Astrocyte (in vitro differentiated cells and primary cell): ENCODE measurements around the gene LRWD1. TPM values are rescaled to one million over a fixed set of nuclear protein-coding genes. Genes with fewer than 3 reads are reported as not detected.
"Not testable (repeated sequence)": the region's sequence is repeated elsewhere in the genome, so short reads cannot be mapped to it uniquely, and the experiment has no call there.

ENCODE experiments used
- DNase-seq: peaks from one replicate; pipeline ENCODE4 v3.0.0-alpha.2; 2010; ENCODE audit warnings: low read depth
- FAIRE-seq: peaks from 2 replicates; lab custom pipeline; 2011; peaks lifted over from hg19 to GRCh38; lab: Jason Lieb, UNC
- H2AFZ ChIP-seq: 2 replicates; pipeline ENCODE4 v1.6.0; 2012; ENCODE audit warnings: low read depth, low read length, inconsistent platforms
- H3K27ac ChIP-seq: 2 replicates; pipeline ENCODE4 v1.5.1; 2011; ENCODE audit warnings: low read depth, low read length, inconsistent platforms
- H3K27me3 ChIP-seq: 2 replicates; pipeline ENCODE4 v1.6.0; 2011; ENCODE audit warnings: low read length, inconsistent platforms; ENCODE audit not compliant: insufficient read depth
- H3K36me3 ChIP-seq: 2 replicates; pipeline ENCODE4 v1.5.1; 2011; ENCODE audit warnings: low read length, inconsistent platforms; ENCODE audit not compliant: insufficient read depth
- H3K4me1 ChIP-seq: 2 replicates; pipeline ENCODE4 v1.5.1; 2011; ENCODE audit warnings: low read length, inconsistent platforms; ENCODE audit not compliant: insufficient read depth
- H3K4me2 ChIP-seq: 2 replicates; pipeline ENCODE4 v1.6.0; 2012; ENCODE audit warnings: low read length, inconsistent platforms
- H3K4me3 ChIP-seq: 2 replicates; pipeline ENCODE4 v1.5.1; 2011; ENCODE audit warnings: low read depth, mild to moderate bottlenecking, low read length, inconsistent platforms; ENCODE audit not compliant: insufficient read depth
- H3K79me2 ChIP-seq: 2 replicates; pipeline ENCODE4 v1.6.0; 2012; ENCODE audit warnings: mild to moderate bottlenecking, low read length, inconsistent platforms; ENCODE audit not compliant: insufficient read depth
- H3K9ac ChIP-seq: 2 replicates; pipeline ENCODE4 v1.6.0; 2012; ENCODE audit warnings: mild to moderate bottlenecking, low read length, inconsistent platforms
- H3K9me3 ChIP-seq: 2 replicates; pipeline ENCODE4 v1.5.1; 2012; ENCODE audit warnings: low read depth, mild to moderate bottlenecking, low read length, inconsistent platforms; ENCODE audit not compliant: insufficient read depth
- H4K20me1 ChIP-seq: 2 replicates; pipeline ENCODE4 v1.6.0; 2012; ENCODE audit warnings: low read length, inconsistent platforms; ENCODE audit not compliant: insufficient read depth
- H3K27ac Mint-ChIP-seq: one replicate; pipeline ENCODE4 v1.8.0; 2021; ENCODE audit warnings: mild to moderate bottlenecking, mixed read lengths; ENCODE audit not compliant: unreplicated experiment
- H3K27me3 Mint-ChIP-seq: one replicate; pipeline ENCODE4 v1.8.0; 2021; ENCODE audit warnings: low read depth, mixed read lengths; ENCODE audit not compliant: unreplicated experiment
- H3K36me3 Mint-ChIP-seq: one replicate; pipeline ENCODE4 v1.8.0; 2021; ENCODE audit warnings: low read depth, mixed read lengths; ENCODE audit not compliant: unreplicated experiment
- H3K4me1 Mint-ChIP-seq: one replicate; pipeline ENCODE4 v1.8.0; 2021; ENCODE audit warnings: low read depth, mixed read lengths; ENCODE audit not compliant: unreplicated experiment
- H3K4me3 Mint-ChIP-seq: one replicate; pipeline ENCODE4 v1.8.0; 2021; ENCODE audit warnings: mild to moderate bottlenecking, moderate library complexity, mixed read lengths; ENCODE audit not compliant: unreplicated experiment
- H3K9me3 Mint-ChIP-seq: one replicate; pipeline ENCODE4 v1.8.0; 2021; ENCODE audit warnings: mild to moderate bottlenecking, mixed read lengths; ENCODE audit not compliant: unreplicated experiment
- microRNA-seq: library from miRNA; unstranded; fragments of <30 nt; microRNA quantifications from one replicate; pipeline ENCODE4 v1.2.0, GENCODE V29; 2020
- total RNA-seq: library from RNA; stranded (reverse); gene quantifications from 2 replicates; pipeline ENCODE4 v1.2.1, GENCODE V29; 2021

LRWD1 gene
- total RNA-seq, 1 donor from 2014 or later = 26.2 TPM

- H3K4me3 Mint-ChIP-seq, H3K4me1 ChIP-seq, H3K9me3 ChIP-seq, H3K9me3 Mint-ChIP-seq, H3K27me3 ChIP-seq, DNase-seq, H4K20me1 ChIP-seq, H3K4me3 ChIP-seq, H3K36me3 ChIP-seq, H3K4me2 ChIP-seq, H3K9ac ChIP-seq, H3K27ac Mint-ChIP-seq, H3K79me2 ChIP-seq, H3K27me3 Mint-ChIP-seq, H2AFZ ChIP-seq, H3K4me1 Mint-ChIP-seq, H3K36me3 Mint-ChIP-seq, H3K27ac ChIP-seq, FAIRE-seq: not testable (repeated sequence)
Measured at GRCh38 chr7:102517550-102518147, 52.9 kb downstream of the LRWD1 start, which contains the start of gene RASA4B. RASA4B (minus strand) TSS chr7:102517777; CDS start chr7:102517710, 67 bp downstream.

GRCh38 chr7:102520797-102521196, 56.0 kb downstream of the LRWD1 start:
- H3K4me1 ChIP-seq, H3K27me3 ChIP-seq, H3K4me2 ChIP-seq, H3K36me3 ChIP-seq, H3K79me2 ChIP-seq, H3K4me3 Mint-ChIP-seq, DNase-seq, H3K4me3 ChIP-seq, H3K27me3 Mint-ChIP-seq, FAIRE-seq, H3K9me3 ChIP-seq, H3K9me3 Mint-ChIP-seq, H3K27ac ChIP-seq, H3K4me1 Mint-ChIP-seq, H3K36me3 Mint-ChIP-seq, H4K20me1 ChIP-seq, H3K27ac Mint-ChIP-seq, H2AFZ ChIP-seq, H3K9ac ChIP-seq: not testable (repeated sequence)

Small RNAs within 50 kb of the gene (microRNA-seq; reads per million reads assigned to microRNA genes)
- gene MIR4467 = 3.3 reads per million, percentile 9 among the genes with 10 or more reads in this experiment
- 5.5 reads per million, percentile 23 among the genes with 10 or more reads in this experiment for gene MIR5090

Other genes with a start within 250 kb of the LRWD1 start
- gene SH2B2, start 178.1 kb upstream of the LRWD1 start, total RNA-seq = 3.4 and 5.6 TPM in 2 replicates
- not detected in 2 replicates for gene SPDYE6, start 108.5 kb upstream of the LRWD1 start, total RNA-seq
- 35.1 and 37.3 TPM in 2 replicates for gene PRKRIP1, start 68.6 kb upstream of the LRWD1 start, total RNA-seq
- 57.6 and 64.4 TPM in 2 replicates for gene ORAI2, start 31.4 kb upstream of the LRWD1 start, total RNA-seq
- 8.7 and 12.4 TPM in 2 replicates for gene ALKBH4, start 121 bp upstream of the LRWD1 start, total RNA-seq
- 36.9 and 41.4 TPM in 2 replicates for gene POLR2J, start 13.9 kb downstream of the LRWD1 start, total RNA-seq
- gene RASA4B, start 52.8 kb downstream of the LRWD1 start, total RNA-seq = 1.1 and 1.7 TPM in 2 replicates
- gene UPK3BL2, start 78.7 kb downstream of the LRWD1 start, total RNA-seq = 3.3 and 3.4 TPM in 2 replicates
- not detected in 2 replicates for gene SPDYE2, start 86.2 kb downstream of the LRWD1 start, total RNA-seq
- gene POLR2J3, start 107.6 kb downstream of the LRWD1 start, total RNA-seq = 10.0 and 12.2 TPM in 2 replicates
- gene RASA4, start 151.8 kb downstream of the LRWD1 start, total RNA-seq = 5.0 and 7.2 TPM in 2 replicates
- gene UPK3BL1, start 177.8 kb downstream of the LRWD1 start, total RNA-seq = 9.1 and 12.2 TPM in 2 replicates
- not detected in 2 replicates for gene SPDYE2B, start 185.3 kb downstream of the LRWD1 start, total RNA-seq
- gene POLR2J2, start 206.7 kb downstream of the LRWD1 start, total RNA-seq = 3.1 and 3.6 TPM in 2 replicates